Measurements from ENCODE around the gene MTMR12. TPM values are rescaled to one million over a fixed set of nuclear protein-coding genes. Genes with fewer than 3 reads are reported as not detected.
A peak's percentile ranks its signal among the peaks of the same experiment; 100 is the strongest.

Gene MTMR12
- polyA plus RNA-seq, 4 donors, result 30.5 to 41.5 (median 37.1) TPM

- no peak for DNase-seq (ENCODE audit: low read depth in 4 of 4, low spot score in 3 of 4)
Observed at GRCh38 chr5:32206509-32207354, 106.0 kb downstream of the MTMR12 start.

GRCh38 chr5:32206053-32206452 is 106.7 kb downstream of the MTMR12 start:
- DNase-seq (ENCODE audit: low read depth in 4 of 4, low spot score in 3 of 4), result no peak

GRCh38 chr5:32202394-32202793 is 110.3 kb downstream of the MTMR12 start:
- no peak for DNase-seq (ENCODE audit: low read depth in 4 of 4, low spot score in 3 of 4)

GRCh38 chr5:32201122-32201753 is 111.5 kb downstream of the MTMR12 start:
- no peak for DNase-seq (ENCODE audit: low read depth in 4 of 4, low spot score in 3 of 4)

GRCh38 chr5:32197032-32197431 is 115.7 kb downstream of the MTMR12 start:
- no peak for DNase-seq (ENCODE audit: low read depth in 4 of 4, low spot score in 3 of 4)

- no peak for DNase-seq (ENCODE audit: low read depth in 4 of 4, low spot score in 3 of 4)
Observed at GRCh38 chr5:32195265-32195664, 117.5 kb downstream of the MTMR12 start.

GRCh38 chr5:32193591-32193990 is 119.1 kb downstream of the MTMR12 start:
- DNase-seq (ENCODE audit: low read depth in 4 of 4, low spot score in 3 of 4), result peak in 3 of 4 donors; percentile 47 to 51 (median 50)

GRCh38 chr5:32190095-32190494 is 122.6 kb downstream of the MTMR12 start:
- DNase-seq (ENCODE audit: low read depth in 4 of 4, low spot score in 3 of 4), result peak in 2 of 4 donors; percentile 36 to 54

- DNase-seq (ENCODE audit: low read depth in 4 of 4, low spot score in 3 of 4), result no peak
Observed at GRCh38 chr5:32187675-32188074, 125.1 kb downstream of the MTMR12 start.

- no peak for DNase-seq (ENCODE audit: low read depth in 4 of 4, low spot score in 3 of 4)
Observed at GRCh38 chr5:32182463-32183063, 130.2 kb downstream of the MTMR12 start.

Other genes starting within 250 kb of the MTMR12 start
- gene GOLPH3, start 138.6 kb downstream of the MTMR12 start, polyA plus RNA-seq (ENCODE audit: insufficient read length in 4 of 4), result 100 to 1,000 TPM in 3 of 4 donors, 10 to 100 TPM in 1; 94.9 to 114 (median 107) TPM
- 100 to 1,000 TPM; 106 to 123 (median 120) TPM for gene ZFR, start 131.8 kb upstream of the MTMR12 start, polyA plus RNA-seq (ENCODE audit: insufficient read length in 4 of 4)

Data from right renal pelvis (tissue), 4 donors.